HG02763 (cell line): Measurements from ENCODE around the gene FMNL2.

ENCODE experiments used
- ATAC-seq: cut with Tn5 transposase; IDR thresholded peaks from one replicate; pipeline ENCODE4 v1.9.1; 2021; ENCODE audit warnings: mild to moderate bottlenecking, moderate library complexity; ENCODE audit not compliant: unreplicated experiment

FMNL2 gene

DNA sequence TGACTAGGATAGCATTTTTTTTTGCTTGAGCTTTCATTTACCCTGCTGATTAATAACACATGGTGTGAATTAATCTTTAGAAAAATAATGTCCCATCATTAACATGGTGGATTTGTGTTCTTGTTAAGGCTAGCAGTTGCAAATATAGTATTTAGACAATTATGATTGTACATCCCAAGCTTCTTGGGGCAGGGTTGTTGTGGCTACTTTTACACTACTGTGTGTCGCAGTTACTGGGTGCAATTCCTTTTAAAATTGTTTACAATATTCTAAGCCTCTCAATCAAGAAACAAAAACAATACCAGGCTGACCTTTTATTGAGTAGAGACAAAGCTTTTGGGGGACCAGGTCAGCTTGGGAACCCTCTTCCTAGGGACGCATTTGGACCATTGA, 2.5 kb downstream of the FMNL2 start:
- ATAC-seq, result no peak

DNA sequence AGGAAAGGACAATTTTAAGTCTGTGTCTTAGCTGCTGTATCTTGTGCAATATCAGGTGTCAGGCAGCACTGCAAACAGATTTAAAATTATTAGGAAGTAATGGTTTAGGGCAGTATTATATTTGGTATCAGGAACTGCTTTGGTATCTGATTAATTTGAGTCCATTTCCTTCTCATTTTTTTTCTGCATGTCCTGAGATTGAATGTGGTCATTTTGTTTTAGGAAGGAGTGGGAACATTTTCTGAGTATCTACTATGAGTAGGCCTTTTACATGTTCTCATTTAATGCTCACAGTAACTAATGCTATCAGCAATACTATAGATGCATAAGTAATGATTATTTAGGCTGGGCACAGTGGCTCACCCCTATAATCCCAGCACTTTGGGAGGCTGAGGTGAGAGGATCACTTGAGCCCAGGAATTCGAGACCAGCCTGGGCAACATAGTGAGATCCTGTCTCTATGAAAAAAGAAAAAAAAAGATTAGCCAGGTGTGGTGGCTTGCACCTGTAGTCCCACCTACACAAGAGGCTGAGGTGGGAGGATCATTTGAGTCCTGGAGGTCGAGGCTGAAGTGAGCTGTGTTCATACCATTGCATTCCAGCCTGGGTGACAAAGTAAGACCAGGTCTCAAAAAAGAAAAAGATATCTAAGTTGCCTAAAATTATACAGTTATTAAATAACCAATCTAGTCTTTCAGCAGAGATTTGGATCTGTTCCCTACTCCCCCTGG, 4.7 kb downstream of the FMNL2 start:
- no peak for ATAC-seq

DNA sequence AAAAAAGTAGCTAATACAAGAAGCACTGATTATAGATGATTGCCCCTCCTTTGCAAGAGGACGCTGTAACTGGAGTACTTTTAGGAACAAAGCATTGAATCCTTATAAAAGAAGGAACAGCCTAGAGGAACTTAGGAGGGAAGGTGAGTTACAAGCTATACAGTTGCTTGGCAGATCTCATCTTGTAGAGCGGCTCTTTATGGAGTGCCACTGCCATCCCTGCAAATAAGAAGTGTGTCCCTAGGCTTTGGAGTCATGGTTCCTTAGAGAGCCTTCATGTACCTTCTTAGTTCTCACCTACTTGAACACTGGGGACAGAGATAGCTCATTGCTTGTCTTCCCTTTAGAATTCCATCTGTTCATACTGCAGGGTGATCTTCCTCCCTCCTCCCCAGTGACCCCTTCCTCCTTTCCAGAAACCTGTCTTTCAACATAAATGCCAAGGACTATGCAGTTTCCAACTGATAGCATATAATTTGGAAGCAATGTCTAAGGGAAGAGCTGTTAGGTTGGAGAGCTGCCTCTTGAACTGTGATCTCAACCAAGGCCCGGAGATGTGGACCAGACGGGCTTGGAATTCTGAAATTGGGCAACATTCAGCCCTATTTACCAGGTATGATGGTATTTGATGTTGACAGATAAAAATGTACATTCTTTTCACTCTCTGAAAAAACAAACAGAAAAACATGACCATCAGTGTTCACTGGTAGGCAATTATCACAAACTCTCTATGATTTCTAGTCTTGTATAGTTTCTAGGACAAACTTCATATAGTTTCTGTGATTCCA, 7.5 kb downstream of the FMNL2 start:
- ATAC-seq, result no peak

DNA sequence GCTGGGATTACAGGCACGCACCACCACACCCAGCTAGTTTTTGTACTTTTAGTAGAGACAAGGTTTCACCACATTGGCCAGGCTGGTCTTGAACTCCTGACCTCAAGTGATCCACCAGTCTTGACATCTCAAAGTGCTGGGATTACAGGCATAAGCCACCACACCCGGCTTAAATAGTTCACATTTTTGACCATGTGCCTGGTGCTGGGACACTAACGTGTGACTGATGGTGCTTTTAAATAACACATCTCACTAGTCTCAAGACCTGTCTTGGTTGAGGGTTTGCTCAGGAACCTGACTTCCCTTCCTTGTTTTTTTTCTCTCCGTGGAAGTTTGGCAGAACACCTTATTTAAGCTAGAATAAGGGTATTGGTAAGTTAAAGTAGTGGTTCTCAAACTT, 8.5 kb downstream of the FMNL2 start:
- no peak for ATAC-seq

DNA sequence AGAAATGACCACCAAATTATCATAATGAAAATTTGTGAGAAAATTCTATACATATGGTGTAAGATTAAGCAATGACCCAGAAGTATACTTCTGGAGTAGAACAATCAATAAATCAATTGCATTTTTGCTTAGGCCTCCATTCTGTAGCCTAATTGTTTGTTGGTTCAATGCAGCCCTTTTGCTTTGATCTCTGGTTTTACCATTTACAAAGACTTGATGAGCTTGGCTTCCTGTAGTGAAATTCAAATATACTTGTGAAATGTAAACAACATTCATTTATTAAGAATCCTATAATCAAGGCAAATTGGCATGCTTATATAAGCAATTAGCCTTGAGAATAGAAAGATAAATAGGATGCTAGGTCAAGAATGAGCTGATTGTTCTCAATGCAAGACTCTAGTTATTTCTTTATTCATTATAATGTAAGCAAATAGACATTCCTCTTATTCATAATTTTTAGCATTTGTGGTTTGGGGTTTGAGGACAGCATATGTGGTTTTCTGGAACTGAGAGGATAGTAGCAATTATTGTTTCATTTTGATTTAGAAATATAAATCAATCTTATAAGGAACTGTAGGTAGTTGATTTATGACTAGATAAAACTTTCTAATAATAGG, 9.7 kb downstream of the FMNL2 start:
- no peak for ATAC-seq

GRCh38 chr2:152347076-152347475, 12.1 kb downstream of the FMNL2 start:
- no peak for ATAC-seq

DNA sequence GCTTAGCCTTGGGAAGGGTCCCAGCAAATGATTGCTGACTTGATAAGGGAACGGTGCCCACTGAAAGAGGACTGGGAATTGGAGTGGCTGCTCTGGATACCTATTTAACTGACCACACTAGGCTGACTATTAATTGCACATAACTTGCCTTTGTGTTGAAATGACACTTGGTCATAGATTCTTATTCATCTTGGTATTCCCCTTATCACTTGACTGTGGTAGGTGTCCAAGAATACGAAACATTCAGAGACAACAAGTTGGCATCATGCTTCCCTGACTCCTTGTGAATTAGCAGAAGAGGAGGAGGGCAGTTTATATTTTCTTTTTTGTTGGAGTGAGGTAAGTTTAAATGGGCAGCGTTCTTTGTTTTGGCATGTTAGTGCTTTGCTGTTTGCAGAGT, 13.4 kb downstream of the FMNL2 start:
- no peak for ATAC-seq

- no peak for ATAC-seq
Measured at GRCh38 chr2:152349416-152349815, 14.4 kb downstream of the FMNL2 start.

DNA sequence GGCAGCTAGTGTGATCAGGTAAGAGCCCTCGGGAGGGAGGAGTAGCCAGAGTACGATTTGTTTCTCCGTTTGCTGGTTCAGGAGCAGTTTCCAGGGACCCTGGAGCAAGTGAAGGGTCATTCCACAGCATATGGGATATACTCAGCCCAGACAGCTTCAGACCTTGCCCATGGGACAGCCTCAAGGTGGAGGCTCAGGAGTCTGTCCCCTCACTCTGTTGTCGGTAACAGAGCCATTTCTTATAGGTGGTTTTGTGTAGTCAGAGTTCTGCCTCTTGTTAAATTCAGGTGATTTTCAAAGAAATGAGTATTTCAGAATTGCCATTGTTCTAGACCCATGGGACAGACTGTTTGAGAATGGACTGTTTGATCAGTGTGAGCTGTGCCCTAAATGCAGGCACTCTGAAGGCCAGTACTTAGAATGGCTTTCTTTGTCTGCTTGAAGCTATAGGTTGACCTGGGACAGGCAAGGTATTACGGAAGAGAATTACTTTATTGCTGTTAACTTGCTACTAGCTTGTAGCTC, 15.2 kb downstream of the FMNL2 start:
- ATAC-seq, result no peak

- no peak for ATAC-seq
Measured at GRCh38 chr2:152352616-152353015, 17.6 kb downstream of the FMNL2 start.

- no peak for ATAC-seq
Measured at GRCh38 chr2:152353364-152353763, 18.4 kb downstream of the FMNL2 start.

DNA sequence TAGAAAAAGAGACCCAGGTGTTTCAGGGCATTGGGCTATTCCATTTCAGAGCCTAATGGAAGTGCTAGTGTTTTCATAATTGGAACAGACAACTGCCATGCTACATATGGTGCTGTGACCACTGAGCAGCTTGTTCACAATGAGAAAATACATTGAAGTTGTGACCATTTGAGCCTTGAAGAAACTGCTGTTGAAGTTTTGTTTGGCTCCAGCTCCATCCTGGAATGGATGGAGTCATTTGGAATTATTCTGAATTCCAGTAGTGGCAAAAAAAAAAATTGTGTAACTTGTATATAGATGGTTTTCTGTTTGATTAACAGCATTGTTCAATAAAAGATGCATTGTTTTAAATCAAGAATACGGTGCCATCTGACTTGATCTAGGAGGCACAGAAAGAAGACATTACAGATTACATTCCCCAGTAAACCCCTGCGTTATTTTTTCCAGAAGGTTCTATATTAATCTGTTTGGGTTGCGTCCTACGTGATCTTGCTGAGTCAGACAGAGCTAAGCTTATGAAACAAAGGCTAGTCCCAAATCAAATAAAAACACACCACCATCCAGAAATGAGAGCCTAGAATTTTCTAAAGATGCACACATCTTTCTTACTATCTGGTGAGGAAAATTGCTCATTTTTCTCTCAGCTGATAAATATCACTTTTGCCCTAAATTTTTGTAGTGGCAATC, 19.2 kb downstream of the FMNL2 start:
- no peak for ATAC-seq

DNA sequence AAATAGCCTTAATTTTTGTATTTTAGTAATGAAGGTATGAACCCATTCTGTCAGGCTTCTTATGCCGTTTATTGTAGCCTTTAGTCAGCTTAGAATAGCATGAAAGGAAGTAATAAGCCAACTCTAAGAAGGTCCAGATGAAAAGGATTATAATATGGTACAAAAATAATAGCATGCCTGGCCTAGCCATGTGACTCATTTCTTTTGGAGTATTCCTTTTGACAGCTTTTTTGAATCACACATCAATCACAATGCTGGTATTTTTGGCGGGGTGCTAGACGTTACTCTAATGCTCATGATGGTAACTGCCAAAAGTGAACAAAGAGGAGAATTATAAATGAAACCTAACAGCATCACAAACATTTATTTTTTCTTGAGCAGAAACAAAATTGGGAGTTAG, 19.9 kb downstream of the FMNL2 start:
- no peak for ATAC-seq

DNA sequence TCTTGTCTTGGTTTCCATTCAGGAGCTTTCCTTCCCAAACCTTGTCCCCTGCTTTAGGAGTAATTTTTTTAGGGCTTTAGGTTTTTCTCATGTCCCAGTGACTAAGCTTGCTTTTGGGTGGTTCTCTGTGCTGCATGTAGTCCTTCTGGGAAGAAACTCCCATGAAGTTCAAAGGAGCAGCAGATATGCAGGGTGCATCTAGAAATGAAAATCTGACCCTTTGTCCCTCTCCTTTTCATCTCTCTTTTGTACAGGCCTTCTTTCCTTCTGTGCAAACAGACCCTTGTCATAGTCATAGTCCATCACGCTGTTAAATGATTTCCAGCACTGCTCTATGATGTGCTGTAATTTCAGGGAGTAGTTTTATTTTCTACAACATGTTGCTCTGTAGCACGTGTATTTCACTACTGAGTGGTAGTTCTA, 20.4 kb downstream of the FMNL2 start:
- ATAC-seq, result no peak

DNA sequence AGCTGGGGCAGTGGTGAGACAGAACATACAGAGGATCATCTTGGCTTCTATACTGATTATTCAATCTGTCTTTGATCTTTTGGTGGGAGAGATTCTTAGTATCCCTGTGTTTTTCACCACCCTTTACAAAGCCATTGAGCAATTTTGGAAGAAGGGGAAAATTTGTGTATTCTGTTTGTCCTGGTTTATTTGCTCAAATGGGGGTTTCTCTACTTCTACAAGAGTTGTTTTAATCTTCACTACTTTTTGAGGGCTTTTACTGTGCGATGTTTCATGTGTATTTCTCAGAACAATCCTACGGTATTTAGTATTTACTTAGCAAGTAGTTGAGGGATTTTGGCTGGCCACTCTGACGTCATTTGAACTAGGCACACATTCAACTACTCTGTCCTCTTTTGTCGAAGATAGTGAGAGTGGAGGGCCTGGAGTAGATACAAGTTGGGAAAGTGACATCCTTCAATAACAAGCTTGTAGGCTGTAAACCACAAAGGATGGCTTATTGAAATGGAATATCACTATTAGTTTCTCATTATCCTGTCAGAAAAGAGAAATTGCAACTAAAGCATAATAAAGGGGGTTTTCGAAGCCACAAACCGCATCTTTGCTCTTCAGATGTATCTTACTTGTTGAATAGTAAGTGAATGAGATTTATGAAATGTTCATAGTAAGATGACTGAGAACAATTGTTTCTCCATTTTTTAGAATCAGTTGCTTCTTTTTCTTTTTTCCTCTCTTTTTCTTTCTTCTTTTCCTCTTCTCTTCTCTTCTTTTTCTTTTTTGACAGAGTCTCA, 24.8 kb downstream of the FMNL2 start:
- ATAC-seq, result no peak

DNA sequence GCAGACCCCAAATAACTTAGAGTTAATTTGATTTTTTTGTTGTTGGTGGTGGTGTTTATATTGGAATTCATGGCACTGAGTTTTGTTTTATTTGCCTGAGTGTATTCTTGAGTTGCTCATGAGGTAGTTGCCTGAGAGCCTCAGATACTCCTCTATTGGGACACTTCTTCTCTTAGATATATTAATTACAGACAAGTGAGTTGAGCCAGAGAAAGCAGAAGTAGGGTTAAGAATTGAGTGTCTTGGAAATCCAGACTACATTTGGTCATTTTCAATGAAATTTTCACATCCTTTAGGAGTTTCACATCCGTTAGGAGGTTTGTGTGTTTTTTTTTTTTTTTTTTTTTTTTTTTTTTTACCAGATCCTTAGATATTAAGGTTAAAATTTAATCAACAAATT, 29.0 kb downstream of the FMNL2 start:
- ATAC-seq, result no peak

- peak; percentile 81 for ATAC-seq
Measured at GRCh38 chr2:152367547-152368390, 32.8 kb downstream of the FMNL2 start.

- no peak for ATAC-seq
Measured at GRCh38 chr2:152369176-152369860, 34.3 kb downstream of the FMNL2 start.

DNA sequence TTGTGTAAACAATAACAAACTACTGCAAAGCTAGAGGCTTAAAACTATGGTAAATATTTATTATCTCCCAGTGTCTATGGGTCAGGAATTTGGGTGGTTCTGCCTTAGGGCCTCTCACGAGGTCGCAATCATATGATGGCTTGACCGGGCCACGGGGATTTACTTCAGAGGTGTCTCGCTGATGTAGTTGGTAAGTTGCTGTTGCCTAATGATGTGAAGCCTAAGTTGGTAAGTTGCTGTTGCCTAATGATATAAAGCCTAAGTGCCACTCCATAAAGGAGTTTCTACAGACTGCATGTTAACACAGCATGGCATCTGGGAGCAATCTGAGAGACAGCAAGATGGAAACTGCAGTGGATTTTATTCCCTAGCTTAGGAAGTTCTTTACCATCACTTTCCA, 35.8 kb downstream of the FMNL2 start:
- no peak for ATAC-seq
